Mammary epithelial cell (primary cell): ENCODE results near the gene AMPH.

Experiments
- EZH2 ChIP-seq: IDR thresholded peaks from 2 replicates; pipeline ENCODE4 v1.6.1; 2012; ENCODE audit warnings: low read length, inconsistent platforms, borderline replicate concordance
- TF ChIP-seq, protein P1 (sequence below), 2 donors: IDR thresholded peaks in 1 of 2; conservative IDR thresholded peaks in 1 of 2; 2 replicates each; pipeline ENCODE4 v1.5.1; 2011 to 2012; ENCODE audit warnings: inconsistent platforms in 2 of 2, low read length in 2 of 2, mild to moderate bottlenecking in 2 of 2, control low read depth in 1 of 2, low read depth in 1 of 2; ENCODE audit not compliant: insufficient read depth in 1 of 2; ENCODE audit errors: extremely low read depth in 1 of 2

DNA sequence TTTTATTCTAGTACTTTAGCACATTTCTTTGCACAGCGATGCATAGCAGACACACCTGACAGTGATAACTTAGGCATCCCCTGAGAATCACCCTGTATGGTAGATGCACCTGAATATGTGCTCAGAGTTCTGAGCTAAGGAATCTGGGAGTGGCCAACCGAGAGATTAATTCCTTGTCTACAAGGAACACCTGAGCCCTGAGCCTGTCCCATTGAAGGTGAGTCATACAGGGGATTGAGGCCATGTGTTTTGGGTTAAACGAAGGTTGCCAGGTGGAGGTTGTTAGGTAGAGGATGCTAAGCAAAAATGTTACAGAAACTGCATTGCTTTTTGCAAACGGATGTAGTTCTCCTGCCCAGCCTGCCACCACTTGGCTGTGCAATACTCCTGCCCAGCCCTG lies 128.9 kb downstream of the AMPH start:
- TF ChIP-seq, protein P1, sequence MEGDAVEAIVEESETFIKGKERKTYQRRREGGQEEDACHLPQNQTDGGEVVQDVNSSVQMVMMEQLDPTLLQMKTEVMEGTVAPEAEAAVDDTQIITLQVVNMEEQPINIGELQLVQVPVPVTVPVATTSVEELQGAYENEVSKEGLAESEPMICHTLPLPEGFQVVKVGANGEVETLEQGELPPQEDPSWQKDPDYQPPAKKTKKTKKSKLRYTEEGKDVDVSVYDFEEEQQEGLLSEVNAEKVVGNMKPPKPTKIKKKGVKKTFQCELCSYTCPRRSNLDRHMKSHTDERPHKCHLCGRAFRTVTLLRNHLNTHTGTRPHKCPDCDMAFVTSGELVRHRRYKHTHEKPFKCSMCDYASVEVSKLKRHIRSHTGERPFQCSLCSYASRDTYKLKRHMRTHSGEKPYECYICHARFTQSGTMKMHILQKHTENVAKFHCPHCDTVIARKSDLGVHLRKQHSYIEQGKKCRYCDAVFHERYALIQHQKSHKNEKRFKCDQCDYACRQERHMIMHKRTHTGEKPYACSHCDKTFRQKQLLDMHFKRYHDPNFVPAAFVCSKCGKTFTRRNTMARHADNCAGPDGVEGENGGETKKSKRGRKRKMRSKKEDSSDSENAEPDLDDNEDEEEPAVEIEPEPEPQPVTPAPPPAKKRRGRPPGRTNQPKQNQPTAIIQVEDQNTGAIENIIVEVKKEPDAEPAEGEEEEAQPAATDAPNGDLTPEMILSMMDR (conservative IDR thresholded peaks at IDR 0.05 in 1 of 2, IDR thresholded peaks at IDR 0.05 in 1 of 2; ENCODE audit: extremely low read depth in 1 of 2, insufficient read depth in 1 of 2, low read depth in 1 of 2, low read length in 2 of 2) = no peak
- TF ChIP-seq EZH2 = no peak
